ENCODE data around the gene SEMA6A.

Gene SEMA6A

GRCh38 chr5:116573702-116574366, 789 bp downstream of the SEMA6A start:
- Histone ChIP-seq H3K27me3 (ENCODE audit: control insufficient read depth in 1 of 2, insufficient read depth in 1 of 2, low read length in 2 of 2) (peaks cover 3 to 68% of the 10 kb centered on the region in 2 experiments), H2BK5ac (ENCODE audit: low read depth, low read length, poor library complexity, severe bottlenecking) (peak overlapping the region; percentile 54), H3K9ac (ENCODE audit: low read length) (peak overlapping the region; percentile 73), H2BK120ac (ENCODE audit: low read depth, low read length) (no peak overlapping the region), H3K36me3 (ENCODE audit: control insufficient read depth in 1 of 2, insufficient read depth in 2 of 2, low read depth in 1 of 2, low read length in 2 of 2) (peaks cover 0 to 4% of the 10 kb centered on the region in 2 experiments), H2AK5ac (ENCODE audit: low read length, severe bottlenecking) (no peak overlapping the region), H3K27ac (ENCODE audit: low read length, poor library complexity, severe bottlenecking) (peak overlapping the region; percentile 28), H3K14ac (ENCODE audit: low read length in 2 of 2) (peak overlapping the region in 1 of 2 experiments; percentile 13), H3K9me3 (ENCODE audit: control insufficient read depth, low read length) (no peaks in the 10 kb centered on the region), H3K23ac (ENCODE audit: low read length in 2 of 2) (no peak overlapping the region), H4K8ac (ENCODE audit: low read length) (peak overlapping the region; percentile 43), H3K18ac (ENCODE audit: low read depth in 1 of 2, low read length in 2 of 2) (peak overlapping the region; percentile 54 to 81), H2AFZ (ENCODE audit: low read depth, low read length) (peak overlapping the region; percentile 32), H2BK15ac (ENCODE audit: low read depth, poor library complexity, severe bottlenecking) (peak overlapping the region; percentile 77), H3K79me1 (replicated peaks; ENCODE audit: low read length, poor library complexity, severe bottlenecking) (peaks cover 14% of the 10 kb centered on the region), H4K91ac (ENCODE audit: low read length) (peak overlapping the region; percentile 67), H3K4me3 (ENCODE audit: insufficient read depth in 1 of 2, low read depth in 1 of 2, low read length in 2 of 2) (peak overlapping the region; percentile 67 to 85), H3K4me1 (ENCODE audit: control insufficient read depth, insufficient read depth, low read depth, low read length) (peaks cover 16% of the 10 kb centered on the region), H3K4me2 (ENCODE audit: low read length, poor library complexity, severe bottlenecking) (peak overlapping the region; percentile 82), H3K4ac (ENCODE audit: low read depth in 1 of 2, low read length in 2 of 2) (peak overlapping the region in 1 of 2 experiments; percentile 87), H2BK12ac (ENCODE audit: low read length in 2 of 2) (peak overlapping the region; percentile 7 to 42)
- DNase-seq, result peak; percentile 63
- WGBS, result under 1% methylated on average over 61 of the region's 61 CpGs

GRCh38 chr5:116573279-116573701, 1.3 kb downstream of the SEMA6A start:
- Histone ChIP-seq H3K79me1 (replicated peaks; ENCODE audit: low read length, poor library complexity, severe bottlenecking) (peaks cover 17% of the 10 kb centered on the region), H3K4ac (ENCODE audit: low read depth in 1 of 2, low read length in 2 of 2) (peak overlapping the region in 1 of 2 experiments; percentile 87), H2BK5ac (ENCODE audit: low read depth, low read length, poor library complexity, severe bottlenecking) (no peak overlapping the region), H3K14ac (ENCODE audit: low read length in 2 of 2) (peak overlapping the region in 1 of 2 experiments; percentile 30), H3K27me3 (ENCODE audit: control insufficient read depth in 1 of 2, insufficient read depth in 1 of 2, low read length in 2 of 2) (peaks cover 2 to 68% of the 10 kb centered on the region in 2 experiments), H3K18ac (ENCODE audit: low read depth in 1 of 2, low read length in 2 of 2) (peak overlapping the region; percentile 69 to 81), H3K27ac (ENCODE audit: low read length, poor library complexity, severe bottlenecking) (no peak overlapping the region), H3K36me3 (ENCODE audit: control insufficient read depth in 1 of 2, insufficient read depth in 2 of 2, low read depth in 1 of 2, low read length in 2 of 2) (peaks cover 0 to 4% of the 10 kb centered on the region in 2 experiments), H4K91ac (ENCODE audit: low read length) (peak overlapping the region; percentile 67), H2BK15ac (ENCODE audit: low read depth, poor library complexity, severe bottlenecking) (peak overlapping the region; percentile 77), H3K4me1 (ENCODE audit: control insufficient read depth, insufficient read depth, low read depth, low read length) (peaks cover 16% of the 10 kb centered on the region), H3K4me3 (ENCODE audit: insufficient read depth in 1 of 2, low read depth in 1 of 2, low read length in 2 of 2) (peak overlapping the region; percentile 67 to 85), H3K4me2 (ENCODE audit: low read length, poor library complexity, severe bottlenecking) (peak overlapping the region; percentile 82), H2AK5ac (ENCODE audit: low read length, severe bottlenecking) (no peak overlapping the region), H3K9me3 (ENCODE audit: control insufficient read depth, low read length) (no peaks in the 10 kb centered on the region), H3K23ac (ENCODE audit: low read length in 2 of 2) (no peak overlapping the region), H3K9ac (ENCODE audit: low read length) (peak overlapping the region; percentile 18), H4K8ac (ENCODE audit: low read length) (no peak overlapping the region), H2BK120ac (ENCODE audit: low read depth, low read length) (no peak overlapping the region), H2BK12ac (ENCODE audit: low read length in 2 of 2) (peak overlapping the region in 1 of 2 experiments; percentile 42), H2AFZ (ENCODE audit: low read depth, low read length) (no peak overlapping the region)
- peak; percentile 56 for DNase-seq
- WGBS, result under 1% methylated on average over 34 of the region's 35 CpGs

GRCh38 chr5:116572350-116573278, 2.0 kb downstream of the SEMA6A start:
- H2AFZ ChIP-seq (ENCODE audit: low read depth, low read length), result no peak overlapping the region
- H3K4me3 ChIP-seq (ENCODE audit: insufficient read depth in 1 of 2, low read depth in 1 of 2, low read length in 2 of 2), result peak overlapping the region; percentile 67 to 85
- peak overlapping the region in 1 of 2 experiments; percentile 69 for H3K18ac ChIP-seq (ENCODE audit: low read depth in 1 of 2, low read length in 2 of 2)
- H3K27me3 ChIP-seq (ENCODE audit: control insufficient read depth in 1 of 2, insufficient read depth in 1 of 2, low read length in 2 of 2), result peaks cover 0 to 64% of the 10 kb centered on the region in 2 experiments
- peak; percentile 48 for DNase-seq
- peaks cover 17% of the 10 kb centered on the region for H3K79me1 ChIP-seq (replicated peaks; ENCODE audit: low read length, poor library complexity, severe bottlenecking)
- under 1% methylated on average over 54 of the region's 54 CpGs for WGBS
- no peaks in the 10 kb centered on the region for H3K9me3 ChIP-seq (ENCODE audit: control insufficient read depth, low read length)
- H3K14ac ChIP-seq (ENCODE audit: low read length in 2 of 2), result no peak overlapping the region
- no peak overlapping the region for H2BK15ac ChIP-seq (ENCODE audit: low read depth, poor library complexity, severe bottlenecking)
- H3K4ac ChIP-seq (ENCODE audit: low read depth in 1 of 2, low read length in 2 of 2), result no peak overlapping the region
- no peak overlapping the region for H3K27ac ChIP-seq (ENCODE audit: low read length, poor library complexity, severe bottlenecking)
- no peak overlapping the region for H2BK12ac ChIP-seq (ENCODE audit: low read length in 2 of 2)
- H3K4me2 ChIP-seq (ENCODE audit: low read length, poor library complexity, severe bottlenecking), result peak overlapping the region; percentile 82
- no peak overlapping the region for H2AK5ac ChIP-seq (ENCODE audit: low read length, severe bottlenecking)
- no peak overlapping the region for H3K9ac ChIP-seq (ENCODE audit: low read length)
- no peak overlapping the region for H2BK5ac ChIP-seq (ENCODE audit: low read depth, low read length, poor library complexity, severe bottlenecking)
- no peak overlapping the region for H4K8ac ChIP-seq (ENCODE audit: low read length)
- peaks cover 0 to 4% of the 10 kb centered on the region in 2 experiments for H3K36me3 ChIP-seq (ENCODE audit: control insufficient read depth in 1 of 2, insufficient read depth in 2 of 2, low read depth in 1 of 2, low read length in 2 of 2)
- no peak overlapping the region for H4K91ac ChIP-seq (ENCODE audit: low read length)
- H3K23ac ChIP-seq (ENCODE audit: low read length in 2 of 2), result peak overlapping the region in 1 of 2 experiments; percentile 60
- peaks cover 16% of the 10 kb centered on the region for H3K4me1 ChIP-seq (ENCODE audit: control insufficient read depth, insufficient read depth, low read depth, low read length)
- H2BK120ac ChIP-seq (ENCODE audit: low read depth, low read length), result no peak overlapping the region
